GM23338 (cell line): ENCODE data around the gene LRRC37B. TPM values are rescaled to one million over a fixed set of nuclear protein-coding genes. Genes with fewer than 3 reads are reported as not detected.
"Not testable (repeated sequence)": the region's sequence is repeated elsewhere in the genome, so short reads cannot be mapped to it uniquely, and the experiment has no call there.

Experiments used
- ATAC-seq: fragments of 200-7000 bp; cut with Tn5 transposase; 3 replicates; pipeline ENCODE4 v1.9.1; 2020
- DNase-seq: peaks from one replicate; pipeline ENCODE4 v3.0.0-alpha.2; 2015; ENCODE audit warnings: low spot score
- H2AFZ ChIP-seq: fragments of 200-600 bp; sonication (generic); 2 replicates; pipeline ENCODE4 v1.8.0; 2016; ENCODE audit warnings: antibody characterized with exemption, mild to moderate bottlenecking, moderate library complexity
- H3F3A ChIP-seq: fragments of 200-600 bp; sonication (generic); replicated peaks from 2 replicates; pipeline ENCODE4 v1.8.0; 2017; ENCODE audit warnings: antibody characterized with exemption, mixed run types, low read depth
- H3K27ac ChIP-seq: fragments of 200-600 bp; sonication (generic); 2 replicates; pipeline ENCODE4 v1.6.1; 2016; ENCODE audit warnings: low read depth
- H3K27me3 ChIP-seq: fragments of 200-600 bp; sonication (generic); 2 replicates; pipeline ENCODE4 v1.8.0; 2016; ENCODE audit warnings: mild to moderate bottlenecking, mixed run types, moderate library complexity; ENCODE audit not compliant: insufficient read depth
- H3K36me3 ChIP-seq: fragments of 200-600 bp; sonication (generic); 2 replicates; pipeline ENCODE4 v1.8.0; 2016; ENCODE audit warnings: mild to moderate bottlenecking; ENCODE audit not compliant: insufficient read depth
- H3K4me1 ChIP-seq: fragments of 200-600 bp; sonication (generic); 2 replicates; pipeline ENCODE4 v1.8.0; 2016; ENCODE audit warnings: mild to moderate bottlenecking, moderate library complexity; ENCODE audit not compliant: insufficient read depth
- H3K4me2 ChIP-seq: fragments of 200-600 bp; sonication (generic); 2 replicates; pipeline ENCODE4 v1.7.1; 2017; ENCODE audit warnings: mixed run types
- H3K4me3 ChIP-seq: fragments of 200-600 bp; sonication (generic); 2 replicates; pipeline ENCODE4 v1.6.1; 2016; ENCODE audit warnings: mixed run types
- H3K79me2 ChIP-seq: fragments of 200-600 bp; sonication (generic); replicated peaks from 2 replicates; pipeline ENCODE4 v1.8.0; 2017; ENCODE audit warnings: mild to moderate bottlenecking; ENCODE audit not compliant: insufficient read depth
- H3K9me2 ChIP-seq: fragments of 200-600 bp; sonication (generic); 2 replicates; pipeline ENCODE4 v1.8.0; 2017; ENCODE audit not compliant: insufficient read depth
- H4K20me1 ChIP-seq: fragments of 200-600 bp; sonication (generic); replicated peaks from 2 replicates; pipeline ENCODE4 v1.8.0; 2017; ENCODE audit warnings: mild to moderate bottlenecking; ENCODE audit not compliant: insufficient read depth
- H3K27ac Mint-ChIP-seq: 2 replicates; pipeline ENCODE4 v1.8.0; 2020; ENCODE audit warnings: inconsistent platforms, mild to moderate bottlenecking, moderate library complexity, mixed read lengths
- H3K27me3 Mint-ChIP-seq: 3 replicates; pipeline ENCODE4 v1.8.0; 2022; ENCODE audit warnings: low read depth, mild to moderate bottlenecking, moderate library complexity, mixed read lengths, inconsistent platforms; ENCODE audit not compliant: insufficient read depth, poor library complexity
- H3K36me3 Mint-ChIP-seq: 3 replicates; pipeline ENCODE4 v1.8.0; 2021; ENCODE audit warnings: low read depth, mild to moderate bottlenecking, inconsistent platforms, moderate library complexity, mixed read lengths
- H3K4me1 Mint-ChIP-seq: 3 replicates; pipeline ENCODE4 v1.8.0; 2020; ENCODE audit warnings: mild to moderate bottlenecking, inconsistent platforms, mixed read lengths
- H3K4me3 Mint-ChIP-seq: 3 replicates; pipeline ENCODE4 v1.8.0; 2021; ENCODE audit warnings: moderate library complexity, mild to moderate bottlenecking, inconsistent platforms, mixed read lengths
- H3K9me3 Mint-ChIP-seq: 3 replicates; pipeline ENCODE4 v1.8.0; 2020; ENCODE audit warnings: moderate library complexity, mild to moderate bottlenecking, inconsistent platforms, mixed read lengths
- CTCF ChIP-seq, 2 experiments: fragments of 200-600 bp in 1 of 2; sonication (generic) in 1 of 2; conservative IDR thresholded peaks; 2 replicates each; pipeline versions ENCODE4 v1.5.1 to v1.6.1; 2016 to 2017; ENCODE audit warnings: antibody characterized with exemption in 2 of 2, low read depth in 2 of 2, mild to moderate bottlenecking in 2 of 2, moderate library complexity in 1 of 2
- ETS1 ChIP-seq: IDR thresholded peaks from 2 replicates; pipeline ENCODE4 v1.6.1; 2016; ENCODE audit warnings: antibody characterized with exemption
- EZH2 ChIP-seq: fragments of 200-600 bp; sonication (generic); IDR thresholded peaks from one replicate; pipeline ENCODE4 v1.8.0; 2017; ENCODE audit warnings: antibody characterized with exemption, mild to moderate bottlenecking, low read depth; ENCODE audit not compliant: unreplicated experiment
- JUNB ChIP-seq: IDR thresholded peaks from one replicate; pipeline ENCODE4 v1.6.1; 2016; ENCODE audit warnings: antibody characterized with exemption; ENCODE audit not compliant: unreplicated experiment
- REST ChIP-seq: IDR thresholded peaks from one replicate; pipeline ENCODE4 v1.6.1; 2018; ENCODE audit warnings: antibody characterized with exemption; ENCODE audit not compliant: unreplicated experiment
- STAT1 ChIP-seq: IDR thresholded peaks from one replicate; pipeline ENCODE4 v1.6.1; 2016; ENCODE audit warnings: antibody characterized with exemption; ENCODE audit not compliant: unreplicated experiment
- ZNF331 ChIP-seq: fragments of 250-450 bp; sonication (Bioruptor Pico); IDR thresholded peaks from 2 replicates; pipeline ENCODE4 v1.5.0; 2020; ENCODE audit warnings: low read depth, mild to moderate bottlenecking, moderate library complexity
- ZNF462 ChIP-seq: fragments of 250-450 bp; sonication (Bioruptor Pico); IDR thresholded peaks from 2 replicates; pipeline ENCODE4 v1.5.0; 2020; ENCODE audit warnings: mild to moderate bottlenecking, moderate library complexity
- polyA plus RNA-seq: library from polyadenylated mRNA; unstranded; fragments of >200 nt; fragmentation: Nextera tagmentation; extraction: Ambion mirVana; gene quantifications from 2 replicates; pipeline ENCODE4 v1.2.1, GENCODE V29; 2016
- total RNA-seq: library from RNA; depleted of rRNA; stranded (reverse); fragments of >200 nt; shearing (Covaris generic); gene quantifications from 2 replicates; pipeline ENCODE4 v1.2.3, GENCODE V29; 2014

LRRC37B gene
- total and polyA plus RNA-seq, 2 experiments from 2014 or later = 21.4 to 24.3 TPM

GRCh38 chr17:32100323-32100722 lies 93.1 kb downstream of the LRRC37B start:
- peaks cover 24% of the 10 kb centered on the region for H3K4me1 Mint-ChIP-seq
- not testable (repeated sequence) for H3F3A ChIP-seq, H3K36me3 Mint-ChIP-seq, H4K20me1 ChIP-seq, H3K27me3 ChIP-seq, H3K9me2 ChIP-seq, H3K4me3 ChIP-seq, H3K4me3 Mint-ChIP-seq, H3K79me2 ChIP-seq, ATAC-seq, H3K9me3 Mint-ChIP-seq, H3K27ac ChIP-seq, H3K36me3 ChIP-seq, H3K4me2 ChIP-seq, DNase-seq, H3K27ac Mint-ChIP-seq
- peaks cover 16% of the 10 kb centered on the region for H3K27me3 Mint-ChIP-seq
- peak overlapping the region; percentile 25 for H2AFZ ChIP-seq
- H3K4me1 ChIP-seq = peaks cover 21% of the 10 kb centered on the region

GRCh38 chr17:32100971-32101631 lies 93.9 kb downstream of the LRRC37B start:
- Mint-ChIP-seq H3K27me3 (peaks cover 18% of the 10 kb centered on the region), H3K27ac (peak overlapping the region; percentile 58; the same call in 1 of the 2 replicates), H3K4me3 (no peak overlapping the region), H3K9me3 (no peaks in the 10 kb centered on the region), H3K36me3 (no peaks in the 10 kb centered on the region), H3K4me1 (peaks cover 24% of the 10 kb centered on the region)
- H3K4me1 ChIP-seq = peaks cover 21% of the 10 kb centered on the region
- H3K27ac ChIP-seq = no peak overlapping the region
- TF ChIP-seq JUNB (no peak), STAT1 (no peak), ZNF331 (CRISPR knock-in tag) (no peak), CTCF (conservative IDR thresholded peaks at IDR 0.05; ENCODE audit: low read depth in 2 of 2) (no peak), ETS1 (no peak), REST (no peak), ZNF462 (CRISPR knock-in tag) (no peak), EZH2 (no peak)
- H2AFZ ChIP-seq = peak overlapping the region; percentile 25
- H3K4me3 ChIP-seq = no peak overlapping the region
- H3K36me3 ChIP-seq = no peaks in the 10 kb centered on the region
- H4K20me1 ChIP-seq = no peaks in the 10 kb centered on the region
- H3K9me2 ChIP-seq = no peaks in the 10 kb centered on the region
- DNase-seq (no peak), ATAC-seq (peak; percentile 28; the same call in 2 of the 3 replicates)
- H3K27me3 ChIP-seq = no peaks in the 10 kb centered on the region
- 0 out of 2 replicates have a peak, but pooled peaks cover 4% of the 10 kb centered on the region for H3F3A ChIP-seq
- H3K79me2 ChIP-seq = no peaks in the 10 kb centered on the region
- H3K4me2 ChIP-seq = no peak overlapping the region
